Upper lobe of right lung (tissue), 1 donor: ENCODE results near the gene CLEC2A. TPM values are rescaled to one million over a fixed set of nuclear protein-coding genes. Genes with fewer than 3 reads are reported as not detected.

Experiments used
- ATAC-seq: fragments of 200-7000 bp; cut with Tn5 transposase; one replicate; pipeline ENCODE4 v1.9.1; 2020; ENCODE audit warnings: mild to moderate bottlenecking, moderate library complexity
- DNase-seq: peaks from one replicate; pipeline ENCODE4 v3.0.0-alpha.2; 2020
- H3K27ac ChIP-seq: fragments of 200-600 bp; one replicate; pipeline ENCODE4 v1.8.0; 2022
- H3K27me3 ChIP-seq: fragments of 200-600 bp; one replicate; pipeline ENCODE4 v1.8.0; 2022; ENCODE audit warnings: mild to moderate bottlenecking
- H3K36me3 ChIP-seq: fragments of 200-600 bp; one replicate; pipeline ENCODE4 v1.8.0; 2022
- H3K4me1 ChIP-seq: fragments of 200-600 bp; one replicate; pipeline ENCODE4 v1.8.0; 2022
- H3K4me3 ChIP-seq: fragments of 200-600 bp; one replicate; pipeline ENCODE4 v1.8.0; 2022; ENCODE audit warnings: mild to moderate bottlenecking
- H3K9me3 ChIP-seq: fragments of 200-600 bp; one replicate; pipeline ENCODE4 v1.8.0; 2022
- CTCF ChIP-seq: fragments of 200-600 bp; IDR thresholded peaks from one replicate; pipeline ENCODE4 v1.8.0; 2022; ENCODE audit warnings: antibody characterized with exemption
- intact Hi-C: fragments of 100-400 bp; cut with DNase I; formaldehyde crosslinking; loops from one replicate; pipeline ENCODE4 v1.11.0; 2022
- total RNA-seq: library from RNA; stranded (reverse); fragmentation: NEBNext Ultra II Directional; extraction: Animal tissue kit (Norgen Biotek cat#: 25700); gene quantifications from one replicate; pipeline ENCODE4 v1.2.1, GENCODE V29; 2021
- donor health status: DM: no; HTN: yes; CAD: no; lungs with severe emphysema.

Gene CLEC2A
- total RNA-seq, 1 donor from 2014 or later, result not detected

- TF ChIP-seq CTCF, result no peak
- no peaks in the 10 kb centered on the region for H3K27me3 ChIP-seq
- H3K4me1 ChIP-seq, result no peaks in the 10 kb centered on the region
- H3K36me3 ChIP-seq, result no peaks in the 10 kb centered on the region
- H3K4me3 ChIP-seq, result no peak overlapping the region
- DNase-seq, result no peak
- intact Hi-C loops, result no loop called here
- H3K9me3 ChIP-seq, result peaks cover 12% of the 10 kb centered on the region
- ATAC-seq, result peak; percentile 53
- H3K27ac ChIP-seq, result no peak overlapping the region
Observed at GRCh38 chr12:9906873-9907272, 25.3 kb downstream of the CLEC2A start.

- Histone ChIP-seq H3K27ac (no peak overlapping the region), H3K9me3 (no peaks in the 10 kb centered on the region), H3K4me3 (no peak overlapping the region), H3K27me3 (no peaks in the 10 kb centered on the region), H3K4me1 (no peaks in the 10 kb centered on the region), H3K36me3 (no peaks in the 10 kb centered on the region)
- no peak for ATAC-seq
- intact Hi-C loops, result no loop called here
- TF ChIP-seq CTCF, result no peak
- DNase-seq, result no peak
Observed at GRCh38 chr12:9902539-9903228, 29.5 kb downstream of the CLEC2A start.

GRCh38 chr12:9900930-9901329, 31.2 kb downstream of the CLEC2A start:
- no peak overlapping the region for H3K27ac ChIP-seq
- no peak for TF ChIP-seq CTCF
- H3K4me1 ChIP-seq, result no peaks in the 10 kb centered on the region
- H3K9me3 ChIP-seq, result no peaks in the 10 kb centered on the region
- no peak for ATAC-seq
- no peak for DNase-seq
- H3K36me3 ChIP-seq, result no peaks in the 10 kb centered on the region
- H3K4me3 ChIP-seq, result no peak overlapping the region
- no peaks in the 10 kb centered on the region for H3K27me3 ChIP-seq
- intact Hi-C loops, result no loop called here

- no peaks in the 10 kb centered on the region for H3K27me3 ChIP-seq
- no peak for ATAC-seq
- DNase-seq, result no peak
- H3K4me3 ChIP-seq, result no peak overlapping the region
- intact Hi-C loops, result no loop called here
- no peak overlapping the region for H3K27ac ChIP-seq
- no peaks in the 10 kb centered on the region for H3K4me1 ChIP-seq
- H3K36me3 ChIP-seq, result no peaks in the 10 kb centered on the region
- H3K9me3 ChIP-seq, result no peaks in the 10 kb centered on the region
- TF ChIP-seq CTCF, result no peak
Observed at GRCh38 chr12:9899209-9899608, 33.0 kb downstream of the CLEC2A start.

- H3K36me3 ChIP-seq, result no peaks in the 10 kb centered on the region
- intact Hi-C loops, result no loop called here
- H3K9me3 ChIP-seq, result no peaks in the 10 kb centered on the region
- no peaks in the 10 kb centered on the region for H3K27me3 ChIP-seq
- ATAC-seq (no peak), DNase-seq (no peak)
- no peak overlapping the region for H3K4me3 ChIP-seq
- TF ChIP-seq CTCF, result no peak
- H3K27ac ChIP-seq, result no peak overlapping the region
- H3K4me1 ChIP-seq, result no peaks in the 10 kb centered on the region
Observed at GRCh38 chr12:9897535-9897934, 34.6 kb downstream of the CLEC2A start.
